ENCODE measurements around the gene KDM4C. TPM values are rescaled to one million over a fixed set of nuclear protein-coding genes. Genes with fewer than 3 reads are reported as not detected.

Gene KDM4C
- total and polyA plus RNA-seq, 2 donors (not counting 1 experiment from before 2014, with no cell fraction given): 49.7 to 141 TPM

DNA sequence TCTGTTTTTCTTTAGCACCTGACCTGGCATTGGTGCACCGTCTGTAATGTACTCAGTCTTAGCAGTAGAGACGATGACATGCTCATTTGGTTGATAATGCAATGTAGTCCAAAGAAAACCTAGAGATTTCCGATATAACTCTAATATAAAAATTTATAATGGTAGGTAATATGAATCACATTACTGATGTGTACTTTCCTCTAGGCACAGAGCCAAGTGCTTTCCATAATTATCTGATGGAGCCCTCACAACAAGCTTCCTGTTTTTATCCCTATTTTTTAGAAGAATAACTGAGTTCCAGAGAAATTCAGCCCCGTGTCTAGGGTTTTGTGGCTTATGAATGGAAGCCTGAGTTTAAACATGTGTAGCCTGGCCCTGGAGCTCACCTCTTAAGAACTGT, 53.7 kb downstream of the KDM4C start:
- intact Hi-C loops (cut with micrococcal nuclease): no loop called here
- H4K20me1 ChIP-seq (ENCODE audit: control insufficient read depth, insufficient read depth, low read length, poor library complexity, severe bottlenecking): peaks cover 9% of the 10 kb centered on the region
- ATAC-seq (ENCODE audit: low read depth): no peak
- Mint-ChIP-seq H3K27ac (no peak overlapping the region), H3K27me3 (no peaks in the 10 kb centered on the region), H3K4me1 (peaks cover 10% of the 10 kb centered on the region), H3K4me3 (no peak overlapping the region), H3K9me3 (ENCODE audit: insufficient read depth) (no peaks in the 10 kb centered on the region)
- no peak overlapping the region for H3K9ac ChIP-seq (ENCODE audit: low read length)
- H2AFZ ChIP-seq (ENCODE audit: insufficient read depth, low read depth, low read length, poor library complexity, severe bottlenecking): no peak overlapping the region
- WGBS (ENCODE audit: insufficient coverage): no CpG with 5 or more reads among the region's 4 CpGs
- no peaks in the 10 kb centered on the region for H3K9me3 ChIP-seq (ENCODE audit: control extremely low read depth in 1 of 3, control insufficient read depth in 2 of 3, insufficient read depth in 1 of 3, low read length in 2 of 3)
- H3K79me2 ChIP-seq (ENCODE audit: control insufficient read depth, insufficient read depth, low read length): peaks cover 24% of the 10 kb centered on the region
- POLR2A ChIA-PET: interaction anchor here (0.6 kb wide), 1 partner anchor 132 kb away, joined by 6 read pairs; no protein-coding TSS in a partner anchor
- H3K27ac ChIP-seq (ENCODE audit: low read length in 2 of 2): no peak overlapping the region
- TF ChIP-seq, protein P1, sequence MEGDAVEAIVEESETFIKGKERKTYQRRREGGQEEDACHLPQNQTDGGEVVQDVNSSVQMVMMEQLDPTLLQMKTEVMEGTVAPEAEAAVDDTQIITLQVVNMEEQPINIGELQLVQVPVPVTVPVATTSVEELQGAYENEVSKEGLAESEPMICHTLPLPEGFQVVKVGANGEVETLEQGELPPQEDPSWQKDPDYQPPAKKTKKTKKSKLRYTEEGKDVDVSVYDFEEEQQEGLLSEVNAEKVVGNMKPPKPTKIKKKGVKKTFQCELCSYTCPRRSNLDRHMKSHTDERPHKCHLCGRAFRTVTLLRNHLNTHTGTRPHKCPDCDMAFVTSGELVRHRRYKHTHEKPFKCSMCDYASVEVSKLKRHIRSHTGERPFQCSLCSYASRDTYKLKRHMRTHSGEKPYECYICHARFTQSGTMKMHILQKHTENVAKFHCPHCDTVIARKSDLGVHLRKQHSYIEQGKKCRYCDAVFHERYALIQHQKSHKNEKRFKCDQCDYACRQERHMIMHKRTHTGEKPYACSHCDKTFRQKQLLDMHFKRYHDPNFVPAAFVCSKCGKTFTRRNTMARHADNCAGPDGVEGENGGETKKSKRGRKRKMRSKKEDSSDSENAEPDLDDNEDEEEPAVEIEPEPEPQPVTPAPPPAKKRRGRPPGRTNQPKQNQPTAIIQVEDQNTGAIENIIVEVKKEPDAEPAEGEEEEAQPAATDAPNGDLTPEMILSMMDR (IDR thresholded peaks at IDR 0.05): no peak
- no peak for TF ChIP-seq EZH2 (IDR thresholded peaks at IDR 0.05; ENCODE audit: borderline replicate concordance, insufficient read depth, low read depth, low read length, poor library complexity, severe bottlenecking)
- no peaks in the 10 kb centered on the region for H3K27me3 ChIP-seq (replicated peaks in 1 of 4; ENCODE audit: control extremely low read depth in 1 of 4, control insufficient read depth in 3 of 4, insufficient read depth in 4 of 4, low read length in 3 of 4)
- CTCF ChIA-PET: no interaction called here
- H3K4me2 ChIP-seq (replicated peaks; ENCODE audit: low read depth, low read length, poor library complexity, severe bottlenecking): no peak overlapping the region
- no peak for DNase-seq
- no peak overlapping the region for H3K4me3 ChIP-seq (ENCODE audit: control extremely low read depth in 1 of 5, extremely low read depth in 1 of 5, insufficient read depth in 1 of 5, low read depth in 2 of 5, low read length in 4 of 5)
- H3K4me1 ChIP-seq (ENCODE audit: control insufficient read depth in 2 of 2, insufficient read depth in 2 of 2, low read length in 2 of 2): peaks cover 0 to 3% of the 10 kb centered on the region in 2 donors
- H3K36me3 ChIP-seq (replicated peaks in 1 of 2; ENCODE audit: control extremely low read depth in 1 of 2, control insufficient read depth in 1 of 2, extremely low read depth in 1 of 2, insufficient read depth in 2 of 2, low read length in 1 of 2): peaks cover 2 to 29% of the 10 kb centered on the region in 2 experiments

- H3K27ac ChIP-seq (ENCODE audit: low read length in 2 of 2): peak overlapping the region in 1 of 2 donors; percentile 69
- no CpG with 5 or more reads among the region's 3 CpGs for WGBS (ENCODE audit: insufficient coverage)
- Mint-ChIP-seq H3K9me3 (ENCODE audit: insufficient read depth) (no peaks in the 10 kb centered on the region), H3K27ac (peak overlapping the region; percentile 16), H3K4me1 (peaks cover 33% of the 10 kb centered on the region), H3K4me3 (peak overlapping the region; percentile 4), H3K27me3 (no peaks in the 10 kb centered on the region)
- H3K4me2 ChIP-seq (replicated peaks; ENCODE audit: low read depth, low read length, poor library complexity, severe bottlenecking): peak overlapping the region; percentile 13
- H4K20me1 ChIP-seq (ENCODE audit: control insufficient read depth, insufficient read depth, low read length, poor library complexity, severe bottlenecking): peaks cover under 1% of the 10 kb centered on the region
- ChIA-PET POLR2A (no interaction called here), CTCF (interaction anchor here (1.0 to 1.2 kb wide), 4 partner anchors 10 to 149 kb away, joined by 3 to 4 read pairs (median 4); no protein-coding TSS in a partner anchor)
- no peaks in the 10 kb centered on the region for H3K9me3 ChIP-seq (ENCODE audit: control extremely low read depth in 1 of 3, control insufficient read depth in 2 of 3, insufficient read depth in 1 of 3, low read length in 2 of 3)
- H3K27me3 ChIP-seq (replicated peaks in 1 of 4; ENCODE audit: control extremely low read depth in 1 of 4, control insufficient read depth in 3 of 4, insufficient read depth in 4 of 4, low read length in 3 of 4): no peaks in the 10 kb centered on the region
- peaks cover 43% of the 10 kb centered on the region for H3K79me2 ChIP-seq (ENCODE audit: control insufficient read depth, insufficient read depth, low read length)
- TF ChIP-seq, protein P1 (IDR thresholded peaks at IDR 0.05): no peak
- DNase-seq (peak; percentile 33), ATAC-seq (ENCODE audit: low read depth) (no peak)
- H3K9ac ChIP-seq (ENCODE audit: low read length): peak overlapping the region; percentile 1
- no peak overlapping the region for H2AFZ ChIP-seq (ENCODE audit: insufficient read depth, low read depth, low read length, poor library complexity, severe bottlenecking)
- peaks cover 5 to 14% of the 10 kb centered on the region in 2 experiments for H3K36me3 ChIP-seq (replicated peaks in 1 of 2; ENCODE audit: control extremely low read depth in 1 of 2, control insufficient read depth in 1 of 2, extremely low read depth in 1 of 2, insufficient read depth in 2 of 2, low read length in 1 of 2)
- intact Hi-C loops (cut with micrococcal nuclease): loop anchor here (5.0 kb wide), 1 partner anchor 49 kb away; no protein-coding TSS in a partner anchor
- H3K4me3 ChIP-seq (ENCODE audit: control extremely low read depth in 1 of 5, extremely low read depth in 1 of 5, insufficient read depth in 1 of 5, low read depth in 2 of 5, low read length in 4 of 5): no peak overlapping the region
- H3K4me1 ChIP-seq (ENCODE audit: control insufficient read depth in 2 of 2, insufficient read depth in 2 of 2, low read length in 2 of 2): peaks cover 0 to 7% of the 10 kb centered on the region in 2 donors
Observed at GRCh38 chr9:6816581-6816980, 58.8 kb downstream of the KDM4C start.
